Ishikawa (cell line): ENCODE measurements around the gene LRRC51.

Experiments
- CEBPB ChIP-seq: IDR thresholded peaks from 2 replicates; pipeline ENCODE4 v1.6.1; 2012
- CREB1 ChIP-seq: IDR thresholded peaks from 2 replicates; pipeline ENCODE4 v1.6.1; 2012; ENCODE audit warnings: low read depth
- EGR1 ChIP-seq: IDR thresholded peaks from 2 replicates; pipeline ENCODE4 v1.6.1; 2012
- EP300 ChIP-seq: IDR thresholded peaks from 2 replicates; pipeline ENCODE4 v1.6.1; 2012; ENCODE audit warnings: borderline replicate concordance
- FOXM1 ChIP-seq: IDR thresholded peaks from 2 replicates; pipeline ENCODE4 v1.6.1; 2012; ENCODE audit warnings: low read depth, borderline replicate concordance
- NFIC ChIP-seq: IDR thresholded peaks from 2 replicates; pipeline ENCODE4 v1.6.1; 2012
- RAD21 ChIP-seq: IDR thresholded peaks from 2 replicates; pipeline ENCODE4 v1.6.1; 2012; ENCODE audit warnings: low read depth
- TAF1 ChIP-seq: IDR thresholded peaks from 2 replicates; pipeline ENCODE4 v1.6.1; 2012; ENCODE audit warnings: low read depth, mild to moderate bottlenecking
- TCF12 ChIP-seq: IDR thresholded peaks from 2 replicates; pipeline ENCODE4 v1.6.1; 2012; ENCODE audit warnings: low read depth
- TEAD4 ChIP-seq: IDR thresholded peaks from 2 replicates; pipeline ENCODE4 v1.6.1; 2012
- YY1 ChIP-seq: IDR thresholded peaks from 2 replicates; pipeline ENCODE4 v1.6.1; 2012; ENCODE audit warnings: low read depth
- ZBTB7A ChIP-seq: IDR thresholded peaks from 2 replicates; pipeline ENCODE4 v1.6.1; 2012; ENCODE audit warnings: low read depth
- TF ChIP-seq, protein P1 (sequence below): IDR thresholded peaks from 2 replicates; pipeline ENCODE4 v1.6.1; 2012; ENCODE audit warnings: low read depth, mild to moderate bottlenecking
- TF ChIP-seq, protein P2 (sequence below): IDR thresholded peaks from 2 replicates; pipeline ENCODE4 v1.6.1; 2012
- TF ChIP-seq, protein P3 (sequence below): IDR thresholded peaks from 2 replicates; pipeline ENCODE4 v1.6.1; 2012

The LRRC51 gene

DNA sequence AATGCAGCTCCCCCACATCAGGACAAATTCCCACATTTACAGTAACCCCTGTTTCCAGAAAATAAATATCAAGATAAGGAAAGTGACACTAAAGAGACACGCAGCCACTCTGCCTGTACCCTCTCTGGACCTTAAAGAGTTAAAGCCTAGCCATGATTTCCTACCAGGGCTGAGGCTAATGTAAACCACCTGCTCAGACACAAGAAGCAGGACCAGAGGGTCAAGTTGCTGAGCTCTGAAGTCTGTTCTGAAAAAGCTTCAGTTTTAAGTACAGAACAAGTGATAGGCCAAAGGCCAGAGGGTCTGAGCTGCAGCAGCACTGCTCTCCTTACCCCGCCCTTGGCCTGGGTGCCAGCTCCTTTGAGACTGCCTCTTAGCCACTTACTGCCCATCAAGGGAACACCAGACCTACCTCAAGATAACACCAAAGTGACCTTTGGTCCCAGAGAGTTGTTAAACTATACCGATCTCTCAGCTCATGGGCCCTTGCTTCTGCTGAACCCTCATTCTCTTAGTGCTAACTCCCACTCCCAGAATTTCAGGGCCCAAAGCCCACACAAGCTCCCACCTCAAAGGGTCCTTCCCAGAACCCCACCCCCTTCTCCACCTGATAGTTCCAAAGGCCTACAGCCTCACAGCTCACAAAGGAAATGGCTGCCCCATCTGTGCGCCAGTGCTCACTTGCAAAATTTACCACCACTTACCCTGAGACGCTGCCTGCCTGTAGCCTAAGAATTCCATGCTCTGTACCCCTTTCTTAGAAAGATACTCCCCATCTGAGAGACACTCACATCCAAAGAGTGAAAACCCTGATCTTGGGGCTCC, 41.4 kb upstream of the LRRC51 start:
- TF ChIP-seq TEAD4 (no peak), EGR1 (no peak), FOXM1 (no peak), EP300 (no peak), NFIC (no peak), ZBTB7A (no peak), CEBPB (no peak), YY1 (no peak)
- TF ChIP-seq, protein P1, sequence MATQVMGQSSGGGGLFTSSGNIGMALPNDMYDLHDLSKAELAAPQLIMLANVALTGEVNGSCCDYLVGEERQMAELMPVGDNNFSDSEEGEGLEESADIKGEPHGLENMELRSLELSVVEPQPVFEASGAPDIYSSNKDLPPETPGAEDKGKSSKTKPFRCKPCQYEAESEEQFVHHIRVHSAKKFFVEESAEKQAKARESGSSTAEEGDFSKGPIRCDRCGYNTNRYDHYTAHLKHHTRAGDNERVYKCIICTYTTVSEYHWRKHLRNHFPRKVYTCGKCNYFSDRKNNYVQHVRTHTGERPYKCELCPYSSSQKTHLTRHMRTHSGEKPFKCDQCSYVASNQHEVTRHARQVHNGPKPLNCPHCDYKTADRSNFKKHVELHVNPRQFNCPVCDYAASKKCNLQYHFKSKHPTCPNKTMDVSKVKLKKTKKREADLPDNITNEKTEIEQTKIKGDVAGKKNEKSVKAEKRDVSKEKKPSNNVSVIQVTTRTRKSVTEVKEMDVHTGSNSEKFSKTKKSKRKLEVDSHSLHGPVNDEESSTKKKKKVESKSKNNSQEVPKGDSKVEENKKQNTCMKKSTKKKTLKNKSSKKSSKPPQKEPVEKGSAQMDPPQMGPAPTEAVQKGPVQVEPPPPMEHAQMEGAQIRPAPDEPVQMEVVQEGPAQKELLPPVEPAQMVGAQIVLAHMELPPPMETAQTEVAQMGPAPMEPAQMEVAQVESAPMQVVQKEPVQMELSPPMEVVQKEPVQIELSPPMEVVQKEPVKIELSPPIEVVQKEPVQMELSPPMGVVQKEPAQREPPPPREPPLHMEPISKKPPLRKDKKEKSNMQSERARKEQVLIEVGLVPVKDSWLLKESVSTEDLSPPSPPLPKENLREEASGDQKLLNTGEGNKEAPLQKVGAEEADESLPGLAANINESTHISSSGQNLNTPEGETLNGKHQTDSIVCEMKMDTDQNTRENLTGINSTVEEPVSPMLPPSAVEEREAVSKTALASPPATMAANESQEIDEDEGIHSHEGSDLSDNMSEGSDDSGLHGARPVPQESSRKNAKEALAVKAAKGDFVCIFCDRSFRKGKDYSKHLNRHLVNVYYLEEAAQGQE: no peak
- TF ChIP-seq, protein P2, sequence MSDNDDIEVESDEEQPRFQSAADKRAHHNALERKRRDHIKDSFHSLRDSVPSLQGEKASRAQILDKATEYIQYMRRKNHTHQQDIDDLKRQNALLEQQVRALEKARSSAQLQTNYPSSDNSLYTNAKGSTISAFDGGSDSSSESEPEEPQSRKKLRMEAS: no peak

DNA sequence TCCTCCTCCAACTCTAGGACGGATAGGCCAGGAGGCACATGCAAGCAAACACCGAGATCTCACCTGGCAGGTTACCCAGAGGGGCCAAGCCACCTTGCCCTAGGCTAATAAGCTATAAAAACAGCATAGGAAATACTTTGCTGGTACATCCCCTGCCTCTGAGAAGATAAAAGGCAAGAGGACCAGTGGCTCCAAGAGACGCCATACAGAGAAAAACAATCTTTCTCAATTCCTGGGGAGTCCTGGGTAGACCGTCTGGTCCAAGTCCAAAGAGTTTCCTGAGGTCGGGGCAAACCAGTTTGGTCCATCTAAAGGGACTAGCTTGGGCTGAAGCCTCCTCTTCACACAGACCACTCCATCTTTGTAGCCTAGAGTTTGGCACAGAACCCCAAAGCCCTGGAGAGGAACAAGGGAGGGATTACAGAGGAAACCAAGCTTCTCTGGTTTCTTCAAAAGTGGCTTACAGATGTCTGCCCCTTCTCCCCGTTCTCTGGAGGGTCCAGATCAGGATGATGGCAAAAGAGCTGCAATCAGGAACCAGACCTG, 40.7 kb upstream of the LRRC51 start:
- no peak for TF ChIP-seq EGR1
- TF ChIP-seq CEBPB: no peak
- TF ChIP-seq TCF12: no peak
- TF ChIP-seq TEAD4: no peak
- TF ChIP-seq, protein P1: no peak
- no peak for TF ChIP-seq FOXM1
- no peak for TF ChIP-seq CREB1

DNA sequence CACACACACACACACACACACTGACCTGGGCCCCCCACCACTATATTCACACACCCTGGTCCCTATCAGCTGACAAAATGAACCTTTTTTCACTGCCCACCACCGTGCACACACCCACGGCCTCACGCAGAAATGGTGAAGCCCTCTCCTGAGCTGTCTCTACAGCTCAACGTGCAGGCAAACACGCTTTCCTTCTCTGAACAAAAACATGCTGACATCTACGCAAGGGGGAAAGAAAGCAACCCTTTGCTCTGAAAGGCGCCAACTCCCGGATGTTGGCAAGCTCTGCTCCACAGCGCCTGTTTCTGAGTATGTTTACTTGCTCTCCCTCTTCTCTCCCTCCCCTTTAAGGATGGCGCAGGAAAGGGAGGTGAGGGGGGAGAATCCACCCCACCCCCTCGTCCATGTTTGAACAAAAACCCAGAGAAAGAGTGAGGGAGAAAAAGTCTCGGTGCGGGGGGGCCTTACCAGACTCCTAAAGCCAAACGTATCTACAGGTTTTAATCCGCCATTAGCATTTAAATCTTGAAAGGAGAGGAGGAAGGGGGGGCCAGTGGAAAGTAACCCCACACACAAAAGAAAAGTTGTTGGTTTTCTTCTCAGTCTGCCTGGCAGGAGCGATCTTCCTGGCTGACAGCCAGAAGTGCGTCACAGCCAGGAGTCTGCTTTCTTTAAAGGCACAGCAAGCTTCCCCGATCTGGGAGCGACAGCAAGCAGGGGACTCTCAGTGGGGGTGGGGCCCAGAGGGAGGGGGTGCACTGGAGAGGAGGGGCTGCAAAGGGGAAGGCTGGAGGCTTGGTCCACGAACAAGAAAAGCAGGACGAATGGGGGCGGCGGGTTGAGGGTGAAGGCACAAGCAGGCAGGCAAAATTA, 39.9 kb upstream of the LRRC51 start:
- TF ChIP-seq, protein P2: peak; percentile 21; the same call in 1 of the 2 replicates
- TF ChIP-seq NFIC: peak; percentile 94
- peak; percentile 28; the same call in 1 of the 2 replicates for TF ChIP-seq TAF1
- peak; percentile 77 for TF ChIP-seq CREB1
- TF ChIP-seq, protein P3, sequence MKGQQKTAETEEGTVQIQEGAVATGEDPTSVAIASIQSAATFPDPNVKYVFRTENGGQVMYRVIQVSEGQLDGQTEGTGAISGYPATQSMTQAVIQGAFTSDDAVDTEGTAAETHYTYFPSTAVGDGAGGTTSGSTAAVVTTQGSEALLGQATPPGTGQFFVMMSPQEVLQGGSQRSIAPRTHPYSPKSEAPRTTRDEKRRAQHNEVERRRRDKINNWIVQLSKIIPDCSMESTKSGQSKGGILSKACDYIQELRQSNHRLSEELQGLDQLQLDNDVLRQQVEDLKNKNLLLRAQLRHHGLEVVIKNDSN: no peak
- TF ChIP-seq EP300: peak; percentile 15; the same call in 1 of the 2 replicates
- TF ChIP-seq CEBPB: no peak
- TF ChIP-seq YY1: peak; percentile 77
- TF ChIP-seq FOXM1: peak; percentile 55; the same call in 1 of the 2 replicates

DNA sequence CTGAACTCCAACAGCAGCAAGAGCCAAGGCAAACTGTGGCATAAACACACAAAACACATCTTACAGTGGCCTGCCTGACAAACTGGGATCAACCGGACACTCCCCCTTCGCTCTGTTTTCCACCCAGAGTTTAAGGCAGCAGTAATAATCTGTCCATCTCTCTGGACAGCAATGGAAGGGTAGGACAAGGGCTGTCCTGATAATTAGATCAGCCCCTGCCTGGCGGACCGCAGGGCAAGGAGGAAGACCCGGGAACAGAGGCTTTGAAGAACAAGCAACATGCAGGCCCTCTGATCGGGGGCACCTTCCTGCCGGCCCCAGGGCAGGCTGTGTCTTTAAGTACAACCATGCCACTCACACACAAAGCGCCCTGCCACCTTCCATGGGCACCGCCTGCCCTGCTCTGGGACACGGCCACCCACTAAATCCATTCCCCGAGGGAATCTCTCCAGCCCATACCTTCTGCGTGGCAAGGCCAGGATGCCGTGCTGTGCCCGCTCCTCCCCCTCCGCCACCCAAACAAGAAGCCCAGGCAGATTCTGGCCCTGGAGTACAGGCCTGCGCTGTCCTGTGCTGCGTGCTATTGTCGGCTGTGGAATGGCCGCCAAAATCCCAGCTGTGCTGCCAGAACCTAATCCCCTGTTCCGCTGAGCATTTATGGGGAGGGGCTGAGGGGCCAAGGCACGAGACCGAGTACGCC, 39.1 kb upstream of the LRRC51 start:
- 0 out of 2 replicates have a peak, but pooled peaks have one; percentile 28 for TF ChIP-seq NFIC
- TF ChIP-seq TEAD4: 0 out of 2 replicates have a peak, but pooled peaks have one; percentile 3
- TF ChIP-seq, protein P3: no peak

DNA sequence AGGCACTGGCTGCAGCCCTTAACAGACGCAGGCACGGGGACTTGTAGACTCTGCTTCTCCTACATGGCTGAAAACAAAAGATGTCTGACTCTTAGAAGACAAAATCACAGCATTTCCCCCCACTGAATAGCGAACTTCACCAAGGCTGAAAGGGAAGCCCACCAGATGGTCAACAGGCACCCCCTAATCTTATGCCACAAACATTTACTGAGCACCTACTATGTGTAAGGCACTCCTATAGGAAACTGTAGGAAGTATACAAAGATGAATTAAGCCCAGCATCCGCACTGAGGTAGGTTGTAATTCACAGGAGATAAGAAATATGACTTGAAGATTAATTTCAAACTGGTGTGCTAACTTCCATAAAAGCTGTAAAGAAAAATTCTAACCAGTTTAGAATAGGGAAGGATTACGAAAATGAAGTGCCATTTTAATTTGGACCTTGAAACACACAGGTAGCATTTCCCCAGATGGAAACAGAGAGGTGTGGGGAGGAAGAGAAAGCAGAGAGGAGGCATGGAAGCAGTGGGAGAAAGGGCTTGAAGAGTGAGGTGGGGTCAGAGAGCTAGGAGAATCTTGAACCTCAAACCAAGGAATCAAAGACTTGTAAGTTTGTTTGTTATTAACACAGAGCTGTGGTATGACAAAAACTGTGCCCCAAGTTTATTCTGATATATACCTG, 38.4 kb upstream of the LRRC51 start:
- no peak for TF ChIP-seq EP300
- TF ChIP-seq RAD21: no peak
- TF ChIP-seq, protein P3: no peak
- TF ChIP-seq, protein P1: no peak
- no peak for TF ChIP-seq ZBTB7A
- TF ChIP-seq TCF12: no peak
- no peak for TF ChIP-seq NFIC
- TF ChIP-seq TAF1: no peak
- no peak for TF ChIP-seq YY1
- TF ChIP-seq EGR1: no peak
- TF ChIP-seq TEAD4: no peak
- TF ChIP-seq FOXM1: no peak
- no peak for TF ChIP-seq CEBPB
- TF ChIP-seq, protein P2: no peak
- TF ChIP-seq CREB1: no peak
